Neural progenitor cell (in vitro differentiated cells): ENCODE results near the gene ZNF512.

ENCODE experiments used
- CTCF ChIP-seq: fragments of 200-600 bp; sonication (generic); IDR thresholded peaks from 2 replicates; pipeline ENCODE4 v1.5.1; 2017; ENCODE audit warnings: antibody characterized with exemption, mild to moderate bottlenecking
- EZH2 ChIP-seq: fragments of 200-600 bp; sonication (generic); IDR thresholded peaks from 2 replicates; pipeline ENCODE4 v1.6.1; 2017; ENCODE audit warnings: antibody characterized with exemption, mild to moderate bottlenecking, moderate library complexity
- EZH2phosphoT487 ChIP-seq: fragments of 200-600 bp; sonication (generic); IDR thresholded peaks from 2 replicates; pipeline ENCODE4 v1.6.1; 2017; ENCODE audit warnings: antibody characterized with exemption

- TF ChIP-seq CTCF: no peak
- no peak for TF ChIP-seq EZH2phosphoT487
- TF ChIP-seq EZH2: no peak
Measured at GRCh38 chr2:27587025-27587424, 4.2 kb downstream of the ZNF512 start.
